CD4-positive, alpha-beta T cell treated with Interleukin-6 at 100 ng/mL for 8 hours (primary cell): ENCODE results near the gene NAV2.

ENCODE experiments used
- DNase-seq: peaks from one replicate; pipeline ENCODE4 v3.0.0-alpha.2; 2020; ENCODE audit warnings: mixed read lengths, low spot score

The NAV2 gene

DNA sequence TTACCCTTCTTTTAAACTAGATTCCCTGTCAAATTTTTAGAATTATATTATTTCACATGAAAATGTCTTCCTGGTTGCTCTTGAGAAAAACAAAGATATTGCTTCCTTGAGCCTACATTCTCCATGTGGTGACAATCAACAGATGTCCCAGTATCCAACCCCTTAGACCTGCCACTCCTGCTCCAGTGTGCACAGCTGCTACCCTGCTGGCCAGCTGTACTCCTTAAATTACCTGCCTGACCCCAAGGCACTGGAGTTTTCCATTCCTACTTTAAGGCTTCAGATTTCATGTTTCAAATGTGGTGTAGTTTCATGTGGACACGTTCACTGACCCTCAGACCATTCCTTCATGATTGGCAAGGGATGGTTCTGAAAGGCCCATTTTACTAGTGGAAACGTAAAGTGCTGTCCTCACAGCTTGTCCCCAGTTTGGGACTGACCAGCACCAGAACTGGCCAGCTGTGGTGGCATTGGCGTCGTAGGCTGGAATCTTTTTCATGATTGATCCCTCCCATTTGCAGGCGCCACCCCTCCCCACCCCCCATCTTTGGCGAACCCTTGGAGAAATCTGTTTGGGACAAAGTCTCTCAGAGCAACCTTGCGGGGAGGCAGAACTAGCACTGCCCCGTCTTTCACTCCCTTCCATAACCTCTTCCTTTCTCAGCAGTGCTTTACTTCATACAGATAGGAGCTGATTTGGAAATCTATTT lies 324.1 kb downstream of the NAV2 start:
- DNase-seq: no peak

DNA sequence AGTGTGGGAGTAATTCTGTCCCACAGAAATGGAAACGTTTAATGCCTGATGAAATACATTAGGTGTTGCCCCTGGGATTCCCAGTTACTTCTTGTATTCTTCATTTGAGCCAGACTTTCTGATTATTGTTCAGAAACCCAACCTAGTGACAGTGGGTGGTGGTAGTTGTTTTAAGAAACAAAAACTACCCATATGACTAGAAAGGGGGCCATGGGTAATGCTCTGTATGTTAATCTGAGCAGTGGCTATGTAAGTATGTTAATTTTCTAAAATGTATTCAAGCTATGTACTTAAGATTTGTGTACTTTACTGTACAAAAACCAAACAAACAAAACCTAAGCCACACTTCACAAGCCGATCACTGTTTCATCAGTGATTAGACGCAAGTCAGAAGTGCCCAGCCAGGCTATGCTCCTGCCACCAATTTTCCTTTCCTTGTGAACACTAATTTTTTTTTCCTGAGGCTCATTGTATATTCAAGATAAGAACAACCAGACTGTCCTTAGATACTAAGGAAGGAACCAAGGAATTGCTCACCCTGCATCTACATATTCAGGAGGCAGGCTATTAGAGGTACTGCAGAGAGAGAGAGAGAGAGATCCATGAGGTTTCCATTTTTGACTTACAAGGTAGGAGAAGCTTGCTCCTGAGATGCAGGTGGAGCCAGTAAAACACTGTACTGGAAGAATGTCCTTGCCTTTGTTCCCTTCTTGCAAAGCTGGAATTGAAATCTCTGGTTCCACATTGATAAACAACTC lies 324.9 kb downstream of the NAV2 start:
- DNase-seq: no peak

DNA sequence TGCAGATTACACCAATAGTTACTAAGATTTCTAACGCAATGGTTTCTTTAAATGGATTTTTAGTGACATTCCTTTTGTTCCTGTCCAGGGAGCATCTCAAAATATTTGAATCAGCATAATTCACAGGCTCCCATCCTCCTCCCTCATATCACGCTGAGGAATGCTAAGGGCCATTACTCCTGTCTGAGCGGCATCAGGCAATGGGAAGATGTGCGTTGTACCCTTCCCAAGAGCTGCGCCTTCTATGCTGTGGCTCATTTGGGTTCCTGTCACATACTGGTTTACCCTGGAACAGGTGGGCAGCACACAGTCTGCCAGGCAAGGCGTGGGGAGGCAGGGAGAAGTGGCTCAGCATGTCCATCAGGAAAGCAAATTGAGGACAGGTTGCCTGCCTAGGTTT lies 325.8 kb downstream of the NAV2 start:
- no peak for DNase-seq

DNA sequence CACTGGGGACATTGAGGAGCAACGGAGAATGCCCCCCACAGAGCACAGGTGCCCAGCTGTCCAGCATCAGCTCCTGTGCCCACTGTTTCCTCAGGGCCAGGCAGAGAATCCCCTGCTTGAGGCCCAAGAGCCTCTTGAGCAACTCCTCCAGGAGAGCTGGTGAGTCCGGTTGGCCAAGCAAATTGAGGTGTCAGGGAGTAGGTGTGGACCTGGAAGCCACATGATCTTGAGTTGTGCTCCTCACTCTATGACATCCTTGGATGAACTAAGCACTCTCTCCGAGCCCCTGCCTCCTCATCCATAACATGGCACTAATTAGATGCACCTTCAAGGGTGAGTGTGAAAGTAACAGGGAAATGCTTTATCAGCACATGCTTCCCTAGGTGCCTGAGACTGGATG lies 326.3 kb downstream of the NAV2 start:
- no peak for DNase-seq

DNA sequence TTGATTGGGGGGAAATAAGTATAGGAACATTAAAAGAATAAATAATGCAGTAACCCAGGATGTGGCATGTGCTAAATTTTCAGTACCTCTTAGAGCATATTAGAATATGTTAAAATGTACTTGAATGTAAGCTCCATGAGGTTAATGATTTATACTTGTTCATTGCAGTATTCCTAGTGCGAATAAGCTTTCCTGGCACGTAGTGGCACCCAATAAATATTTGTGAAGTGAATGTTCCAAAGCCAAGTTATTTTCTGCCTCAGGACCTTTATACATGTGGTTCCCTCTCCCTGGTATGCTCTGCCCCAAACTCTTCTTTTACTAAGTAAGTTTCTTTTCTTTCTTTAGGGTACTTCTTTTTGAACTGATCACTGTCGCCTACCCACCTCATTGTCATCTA lies 328.9 kb downstream of the NAV2 start:
- DNase-seq: no peak

DNA sequence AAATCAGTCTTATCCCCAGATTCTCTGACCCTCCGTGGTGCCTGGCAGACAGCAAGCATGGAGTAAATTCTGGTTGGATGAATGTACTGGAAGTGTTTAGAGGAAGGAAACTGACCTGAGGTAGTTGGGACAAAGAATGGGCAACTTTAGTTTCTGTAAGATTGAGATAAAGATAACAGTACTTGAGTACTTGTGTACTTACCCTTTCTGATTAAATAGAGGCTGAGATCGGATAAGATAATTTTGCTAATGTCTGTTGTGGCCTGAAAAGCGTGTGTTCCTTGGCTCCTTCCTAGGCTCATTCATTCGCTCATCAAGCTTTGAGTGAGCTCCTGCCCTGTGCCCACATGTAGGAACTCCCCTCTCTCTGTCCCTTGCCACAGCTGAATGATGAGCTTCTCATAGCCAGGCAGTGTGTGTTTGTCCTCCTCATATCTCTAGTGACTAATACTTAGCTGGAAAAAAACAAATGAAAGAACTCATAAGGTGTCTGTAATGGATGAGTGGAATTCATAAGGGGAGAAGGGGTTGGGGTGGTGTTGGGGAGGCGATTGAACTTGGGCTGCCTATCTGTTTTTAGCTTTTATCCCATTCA lies 329.5 kb downstream of the NAV2 start:
- DNase-seq: no peak

DNA sequence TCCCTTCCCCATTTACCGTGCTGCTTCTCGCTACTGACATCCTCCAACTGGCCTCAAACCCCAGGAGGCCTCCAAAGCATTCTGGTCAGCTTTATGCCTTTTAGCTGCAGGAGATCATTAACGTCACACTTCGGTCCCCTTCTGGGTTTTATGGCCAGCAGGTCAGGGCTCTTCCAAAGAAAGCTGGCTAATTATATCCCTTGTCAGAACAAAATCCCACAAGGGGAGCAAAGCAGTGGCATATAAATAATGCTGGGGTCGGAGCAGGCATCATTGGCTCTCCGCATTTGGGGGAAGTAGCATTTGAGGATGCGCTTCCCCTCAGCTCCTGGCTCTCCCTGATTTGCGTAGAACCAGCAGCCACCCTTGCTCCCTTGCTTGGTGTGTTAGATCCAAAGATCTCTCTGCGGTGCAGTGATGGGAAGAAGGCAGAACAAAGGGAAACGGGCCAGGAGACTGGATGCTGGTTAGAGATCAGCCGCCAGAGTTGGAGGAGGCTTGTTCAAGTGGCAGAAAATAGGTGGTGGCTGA lies 330.2 kb downstream of the NAV2 start:
- DNase-seq: no peak

DNA sequence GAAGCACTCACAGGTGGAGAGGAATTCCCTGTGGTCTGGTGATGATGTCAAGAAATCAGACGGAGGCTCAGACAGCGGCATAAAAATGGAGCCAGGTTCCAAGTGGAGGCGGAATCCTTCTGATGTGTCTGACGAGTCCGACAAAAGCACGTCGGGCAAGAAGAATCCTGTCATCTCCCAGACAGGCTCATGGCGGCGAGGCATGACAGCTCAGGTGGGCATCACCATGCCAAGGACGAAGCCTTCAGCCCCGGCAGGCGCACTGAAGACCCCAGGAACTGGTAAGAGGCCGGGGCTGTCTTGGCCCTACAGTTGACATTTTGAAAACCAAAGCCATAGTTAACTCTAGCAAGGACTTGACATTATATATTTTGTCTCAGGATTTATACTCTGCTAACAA lies 331.4 kb downstream of the NAV2 start:
- no peak for DNase-seq

DNA sequence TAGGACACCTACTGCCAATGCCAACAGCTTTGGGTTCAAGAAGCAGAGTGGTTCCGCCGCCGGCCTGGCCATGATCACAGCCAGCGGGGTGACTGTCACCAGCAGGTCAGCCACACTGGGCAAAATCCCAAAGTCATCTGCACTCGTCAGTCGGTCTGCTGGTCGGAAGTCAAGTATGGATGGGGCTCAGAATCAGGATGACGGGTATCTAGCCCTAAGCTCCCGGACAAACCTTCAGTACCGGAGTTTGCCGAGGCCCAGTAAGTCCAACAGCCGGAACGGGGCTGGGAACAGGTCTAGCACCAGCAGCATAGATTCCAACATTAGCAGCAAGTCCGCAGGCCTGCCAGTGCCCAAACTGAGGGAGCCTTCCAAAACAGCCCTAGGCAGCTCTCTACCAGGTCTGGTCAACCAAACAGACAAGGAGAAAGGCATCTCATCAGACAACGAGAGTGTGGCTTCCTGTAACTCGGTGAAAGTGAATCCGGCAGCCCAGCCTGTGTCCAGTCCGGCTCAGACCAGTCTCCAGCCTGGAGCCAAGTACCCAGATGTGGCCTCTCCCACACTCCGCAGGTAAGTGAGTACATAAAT lies 332.6 kb downstream of the NAV2 start:
- DNase-seq: no peak

DNA sequence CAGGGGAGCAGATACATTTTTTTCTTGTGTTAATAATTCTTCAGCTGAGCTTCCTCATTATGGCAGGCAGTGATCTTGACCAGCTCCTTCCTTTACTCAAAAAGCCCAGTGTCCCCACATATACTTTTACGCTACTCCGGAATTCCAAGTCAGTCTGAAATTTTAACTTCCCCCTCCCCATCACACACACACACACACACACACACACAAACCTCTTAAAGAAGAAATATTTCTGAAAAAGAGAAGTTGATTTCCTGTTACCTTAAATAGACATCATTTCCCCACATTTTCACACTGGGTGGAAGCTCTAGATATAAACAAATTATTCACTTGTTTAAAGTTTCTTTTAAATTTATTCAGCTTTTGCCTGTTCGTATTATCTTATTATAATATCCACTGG lies 333.8 kb downstream of the NAV2 start:
- DNase-seq: no peak

DNA sequence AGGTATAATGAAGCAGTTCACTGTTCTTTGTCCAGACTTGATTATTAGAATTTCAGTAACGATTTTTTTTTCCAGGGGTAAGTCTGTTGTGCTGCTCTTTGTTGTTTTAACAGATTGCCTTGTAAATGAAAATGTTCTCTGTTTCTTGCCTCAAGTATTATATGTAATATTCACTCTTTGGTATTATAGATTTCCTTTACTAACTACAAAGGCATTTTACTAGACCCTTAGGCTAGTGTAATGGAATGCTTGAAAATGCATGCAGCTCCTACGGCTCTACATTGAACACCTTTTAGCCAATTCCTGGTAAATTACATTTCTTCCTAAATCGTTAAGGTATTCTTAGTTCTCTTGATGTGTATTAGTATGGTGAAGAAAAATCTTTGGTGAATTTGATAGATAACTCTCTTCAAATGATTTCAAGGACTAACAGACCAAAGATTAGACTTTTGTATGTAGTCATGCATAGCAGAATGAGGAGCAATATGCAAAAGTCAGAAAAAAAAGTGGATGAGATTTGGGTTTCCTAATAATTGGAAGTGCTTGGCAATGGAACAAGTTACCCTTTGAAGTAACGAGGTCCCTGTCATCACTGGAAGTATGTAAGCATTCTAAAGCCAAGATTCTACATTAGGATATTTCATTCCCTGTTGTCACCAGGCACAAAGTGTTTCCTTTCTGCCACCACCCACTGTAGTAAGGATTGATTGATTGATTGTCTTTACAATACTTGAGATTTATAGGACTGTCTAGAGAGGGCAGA lies 334.6 kb downstream of the NAV2 start:
- no peak for DNase-seq

DNA sequence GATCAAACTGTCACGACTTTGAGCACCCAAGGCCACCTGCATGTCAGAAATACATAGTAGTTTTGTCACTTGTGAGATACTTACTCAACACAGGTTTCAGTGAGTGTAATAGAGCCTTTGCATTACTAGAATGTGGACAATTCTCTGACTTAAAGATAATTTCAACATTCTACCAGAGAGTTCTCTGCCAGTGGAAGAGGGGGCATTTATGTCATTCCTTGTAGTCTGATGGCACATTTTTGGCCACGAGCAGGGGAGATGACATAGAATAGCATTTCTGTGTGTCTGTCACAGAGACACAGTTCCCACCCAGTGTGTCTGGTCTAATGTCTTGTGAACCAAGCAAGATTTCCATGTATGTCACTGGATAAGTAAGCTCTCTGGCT lies 335.1 kb downstream of the NAV2 start:
- DNase-seq: no peak

DNA sequence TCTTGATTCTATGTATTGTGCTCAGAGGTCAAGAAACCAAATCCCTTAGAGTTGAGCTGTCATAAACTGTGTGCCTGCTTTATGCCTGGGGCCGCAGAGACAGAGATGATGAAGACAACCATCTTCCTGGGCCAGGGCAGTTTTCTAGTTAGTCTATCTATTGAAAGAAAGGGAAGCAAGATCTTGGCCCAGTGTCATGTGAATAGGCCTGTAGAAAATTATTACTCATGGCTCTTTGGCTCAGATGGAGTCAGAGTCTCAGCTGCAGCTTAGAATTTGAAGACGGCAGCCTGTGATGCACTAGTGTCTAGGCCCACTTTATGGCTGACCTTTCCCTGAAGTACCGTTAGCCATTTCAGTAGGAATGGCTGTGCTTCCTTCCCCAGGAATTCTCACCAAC lies 335.6 kb downstream of the NAV2 start:
- DNase-seq: no peak

DNA sequence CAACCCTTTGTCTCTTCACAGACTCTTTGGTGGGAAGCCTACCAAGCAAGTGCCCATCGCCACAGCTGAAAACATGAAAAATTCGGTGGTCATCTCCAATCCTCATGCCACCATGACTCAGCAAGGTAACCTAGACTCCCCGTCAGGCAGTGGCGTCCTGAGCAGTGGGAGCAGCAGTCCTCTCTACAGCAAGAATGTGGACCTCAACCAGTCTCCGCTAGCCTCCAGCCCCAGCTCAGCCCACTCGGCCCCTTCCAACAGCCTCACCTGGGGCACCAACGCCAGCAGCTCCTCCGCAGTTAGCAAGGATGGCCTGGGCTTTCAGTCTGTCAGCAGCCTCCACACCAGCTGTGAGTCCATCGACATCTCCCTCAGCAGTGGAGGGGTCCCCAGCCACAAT lies 336.1 kb downstream of the NAV2 start:
- no peak for DNase-seq

DNA sequence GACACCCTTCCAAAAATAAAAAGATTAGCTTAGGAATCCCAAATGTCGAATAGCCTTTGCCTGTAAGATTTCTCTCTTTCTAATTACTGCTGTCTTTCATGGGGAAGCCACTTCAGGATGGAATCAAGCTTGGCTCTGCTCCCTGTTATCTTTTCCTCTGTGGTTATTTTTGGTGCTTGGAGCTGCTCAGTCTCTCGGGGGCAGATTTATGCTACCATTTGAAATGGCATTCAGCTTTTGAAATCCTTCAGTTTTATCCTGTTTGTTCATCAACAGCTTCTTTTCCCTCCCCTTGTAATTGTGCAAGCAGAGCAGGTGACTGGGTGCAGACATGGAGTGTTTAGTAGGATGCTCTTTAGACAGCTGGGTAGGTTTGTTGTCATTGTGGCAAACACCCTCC lies 336.6 kb downstream of the NAV2 start:
- DNase-seq: no peak

DNA sequence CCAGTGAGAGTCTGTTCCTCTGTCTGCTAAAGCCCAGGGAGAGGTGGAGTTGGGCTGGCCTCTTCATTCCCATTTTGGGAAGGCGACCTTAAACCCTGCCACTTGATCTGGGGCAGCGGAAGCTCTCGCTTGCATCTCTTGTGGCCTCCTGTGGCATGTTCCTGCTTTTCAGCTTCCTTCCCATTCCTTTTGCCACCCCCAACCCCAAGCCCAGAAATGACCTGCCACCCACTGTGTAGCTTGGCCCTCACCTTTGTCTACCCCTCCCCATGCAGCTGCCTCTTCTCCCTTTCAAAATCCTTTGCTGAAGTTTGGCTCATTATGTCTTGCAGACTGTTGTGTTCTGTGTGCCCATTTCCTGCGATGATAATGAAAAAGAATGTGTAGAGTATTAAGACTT lies 337.4 kb downstream of the NAV2 start:
- DNase-seq: no peak

DNA sequence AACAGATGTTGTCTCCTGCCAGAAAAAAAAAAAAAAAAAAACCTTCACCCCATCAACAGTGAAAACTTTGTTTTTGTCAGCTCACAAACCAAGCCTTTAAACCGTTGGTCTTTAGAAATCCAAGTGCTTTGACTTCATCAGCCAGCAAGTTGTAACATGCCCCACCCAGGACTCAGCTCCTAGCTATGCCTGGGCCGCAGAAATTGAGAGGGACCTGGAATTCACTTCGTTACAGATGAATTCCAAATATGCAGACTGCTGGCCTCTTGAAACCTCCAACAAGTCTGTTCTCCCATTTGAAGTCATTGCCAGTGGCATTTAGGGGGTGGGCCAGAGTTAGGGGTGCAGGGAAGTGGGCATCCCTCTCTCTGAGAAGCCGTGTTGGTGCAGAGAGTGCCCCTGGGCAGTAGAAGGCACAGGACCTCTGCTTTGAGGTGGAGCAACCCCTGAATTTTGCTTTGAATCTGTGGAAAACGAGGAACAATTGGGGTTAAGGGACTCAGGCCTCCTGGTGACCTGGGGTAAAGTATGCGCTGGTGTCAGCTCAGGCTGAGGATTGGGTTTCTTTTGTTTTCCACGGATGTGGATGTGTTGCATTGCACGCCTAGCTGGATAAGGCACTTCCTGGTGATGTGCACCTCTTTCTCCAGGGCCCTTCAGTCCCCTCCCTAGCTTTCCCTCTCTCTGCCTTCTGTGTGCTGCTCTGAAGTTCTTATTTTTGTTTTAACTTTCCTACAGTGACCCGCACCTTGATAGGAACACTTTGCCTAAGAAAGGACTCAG lies 338.1 kb downstream of the NAV2 start:
- no peak for DNase-seq

DNA sequence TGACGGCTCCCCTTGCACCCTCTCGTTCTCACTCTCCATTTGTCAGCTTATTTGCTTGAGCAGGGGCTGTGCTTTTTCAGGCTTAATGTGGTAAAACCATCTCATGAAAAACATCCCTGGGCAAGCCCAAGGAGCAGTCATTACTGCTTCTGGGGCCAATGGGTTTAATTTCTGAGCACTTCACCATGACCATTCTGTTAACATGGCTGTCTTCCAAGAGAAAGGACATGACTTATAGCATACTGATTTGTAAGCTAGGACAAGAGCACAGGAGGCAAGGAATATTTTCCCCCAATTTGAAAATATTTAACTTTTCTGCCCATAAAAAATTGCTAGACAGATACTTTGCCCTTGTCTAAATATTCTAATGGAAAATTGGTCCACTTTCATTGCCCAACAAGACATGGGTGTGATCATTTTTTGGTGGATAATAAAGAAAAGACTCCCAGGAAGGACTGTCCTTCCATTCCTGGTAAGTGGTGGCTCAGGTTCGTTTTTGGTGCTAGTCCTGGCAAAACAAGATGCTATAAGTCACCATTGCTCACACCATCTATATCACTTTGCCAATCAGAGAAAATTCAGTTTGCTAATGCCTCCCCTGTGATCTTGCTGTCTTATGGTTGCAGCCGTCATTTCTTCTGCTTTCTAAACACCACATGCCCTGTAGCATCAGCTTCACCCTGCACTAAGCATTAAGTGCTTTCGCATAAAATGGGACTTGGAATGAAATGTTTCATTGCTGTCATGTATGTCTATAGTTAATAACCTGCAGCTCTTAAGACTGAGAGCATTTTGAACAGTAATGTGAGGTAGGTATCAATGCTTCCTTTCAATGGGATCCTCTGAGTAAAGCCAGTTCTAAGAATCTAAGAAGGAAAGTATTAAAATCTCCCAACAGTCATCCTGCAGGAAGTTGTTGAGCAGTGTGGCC lies 339.1 kb downstream of the NAV2 start:
- DNase-seq: no peak

DNA sequence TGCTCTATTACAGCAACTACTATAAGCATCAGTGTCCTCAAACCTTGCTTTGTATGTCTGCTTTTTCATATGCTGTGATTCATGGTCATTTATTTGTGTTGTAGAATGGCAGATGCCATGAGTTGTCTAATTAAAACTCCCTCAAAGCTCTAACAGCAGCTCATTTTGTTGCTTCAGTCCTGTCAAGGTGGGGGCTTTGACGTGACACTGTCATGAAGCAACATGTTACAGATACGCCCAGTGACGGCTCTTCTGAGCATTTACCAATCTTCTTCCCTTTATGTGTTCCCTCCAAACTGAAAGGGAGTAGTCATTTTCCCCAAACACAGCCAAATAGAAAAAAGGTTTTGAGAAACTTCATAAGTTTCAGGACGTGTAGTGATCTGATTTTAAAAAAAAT lies 340.9 kb downstream of the NAV2 start:
- no peak for DNase-seq

DNA sequence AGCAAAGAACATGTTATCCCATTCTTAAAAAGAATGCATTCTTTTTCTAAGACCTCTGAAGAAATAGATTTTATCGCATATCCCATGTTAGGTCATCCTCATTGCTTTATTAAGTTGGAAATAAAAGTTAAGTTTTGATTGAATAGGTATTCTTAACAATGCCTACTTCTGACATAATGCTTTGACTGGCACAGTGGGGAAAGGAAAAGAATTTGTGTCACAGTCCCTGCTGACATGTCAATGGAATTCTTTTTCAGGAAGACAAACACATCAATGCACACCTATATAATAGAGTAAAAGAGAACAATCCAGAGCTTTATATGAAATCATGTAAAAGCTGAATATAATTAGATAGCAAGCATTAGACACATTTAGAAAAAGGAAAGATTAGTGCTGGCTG lies 341.9 kb downstream of the NAV2 start:
- no peak for DNase-seq
